ENCODE data around the gene ASMTL. TPM values are rescaled to one million over a fixed set of nuclear protein-coding genes. Genes with fewer than 3 reads are reported as not detected.
"Not testable (repeated sequence)": the region's sequence is repeated elsewhere in the genome, so short reads cannot be mapped to it uniquely, and the experiment has no call there.

The ASMTL gene
- total RNA-seq, 6 experiments from 2014 or later, result 12.5 to 27.3 (median 18.6) TPM

- TF ChIP-seq, protein P1, sequence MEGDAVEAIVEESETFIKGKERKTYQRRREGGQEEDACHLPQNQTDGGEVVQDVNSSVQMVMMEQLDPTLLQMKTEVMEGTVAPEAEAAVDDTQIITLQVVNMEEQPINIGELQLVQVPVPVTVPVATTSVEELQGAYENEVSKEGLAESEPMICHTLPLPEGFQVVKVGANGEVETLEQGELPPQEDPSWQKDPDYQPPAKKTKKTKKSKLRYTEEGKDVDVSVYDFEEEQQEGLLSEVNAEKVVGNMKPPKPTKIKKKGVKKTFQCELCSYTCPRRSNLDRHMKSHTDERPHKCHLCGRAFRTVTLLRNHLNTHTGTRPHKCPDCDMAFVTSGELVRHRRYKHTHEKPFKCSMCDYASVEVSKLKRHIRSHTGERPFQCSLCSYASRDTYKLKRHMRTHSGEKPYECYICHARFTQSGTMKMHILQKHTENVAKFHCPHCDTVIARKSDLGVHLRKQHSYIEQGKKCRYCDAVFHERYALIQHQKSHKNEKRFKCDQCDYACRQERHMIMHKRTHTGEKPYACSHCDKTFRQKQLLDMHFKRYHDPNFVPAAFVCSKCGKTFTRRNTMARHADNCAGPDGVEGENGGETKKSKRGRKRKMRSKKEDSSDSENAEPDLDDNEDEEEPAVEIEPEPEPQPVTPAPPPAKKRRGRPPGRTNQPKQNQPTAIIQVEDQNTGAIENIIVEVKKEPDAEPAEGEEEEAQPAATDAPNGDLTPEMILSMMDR (IDR thresholded peaks at IDR 0.05), result no peak
- TF ChIP-seq POLR2A (IDR thresholded peaks at IDR 0.05), result no peak
- 53% methylated on average over 2 of the region's 4 CpGs for WGBS (ENCODE audit: insufficient coverage, low coverage, low lambda C conversion rate, missing lambda C conversion rate)
- DNase-seq (no peak), ATAC-seq (no peak)
- Histone ChIP-seq H3K4me3 (no peak overlapping the region), H3K27ac (no peak overlapping the region), H3K36me3 (no peaks in the 10 kb centered on the region), H3K4me1 (no peaks in the 10 kb centered on the region), H3K27me3 (no peaks in the 10 kb centered on the region), H3K9me3 (peaks cover 0 to 2% (median 0%) of the 10 kb centered on the region in 4 donors)
- intact Hi-C loops (cut with DNase I), result no loop called here
These were observed 22.8 kb upstream of the ASMTL start for GRCh38 chrX:1475481-1475880.

DNA sequence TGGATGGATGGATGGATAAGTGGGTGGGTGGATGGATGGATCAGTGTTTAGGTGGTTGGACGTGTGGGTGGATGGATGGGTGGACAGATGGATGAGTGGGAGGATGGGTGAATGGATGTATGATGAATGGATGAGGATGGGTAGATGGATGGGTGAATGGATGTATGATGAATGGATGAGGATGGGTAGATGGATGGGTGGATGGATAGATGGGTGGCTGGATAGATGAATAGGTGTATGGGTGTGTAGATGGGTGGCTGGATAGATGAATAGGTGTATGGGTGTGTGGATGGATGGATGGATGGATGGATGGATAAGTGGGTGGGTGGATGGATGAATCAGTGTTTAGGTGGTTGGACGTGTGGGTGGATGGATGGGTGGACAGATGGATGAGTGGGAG is 21.9 kb upstream of the ASMTL start:
- DNase-seq; H3K4me3 ChIP-seq; ATAC-seq; intact Hi-C loops (cut with DNase I); H3K27ac ChIP-seq; H3K4me1 ChIP-seq; H3K9me3 ChIP-seq; H3K27me3 ChIP-seq; H3K36me3 ChIP-seq: not testable (repeated sequence)
- 56% methylated on average over 2 of the region's 2 CpGs for WGBS (ENCODE audit: insufficient coverage, low coverage, low lambda C conversion rate, missing lambda C conversion rate)

GRCh38 chrX:1472975-1473374 is 20.3 kb upstream of the ASMTL start:
- H3K4me3 ChIP-seq, result no peak overlapping the region
- no peaks in the 10 kb centered on the region for H3K27me3 ChIP-seq
- no peak for DNase-seq
- TF ChIP-seq POLR2A (IDR thresholded peaks at IDR 0.05), result no peak
- TF ChIP-seq, protein P1 (IDR thresholded peaks at IDR 0.05), result no peak
- 71% methylated on average over 2 of the region's 2 CpGs for WGBS (ENCODE audit: insufficient coverage, low coverage, low lambda C conversion rate, missing lambda C conversion rate)
- H3K36me3 ChIP-seq, result no peaks in the 10 kb centered on the region
- no peak overlapping the region for H3K27ac ChIP-seq
- no peaks in the 10 kb centered on the region for H3K4me1 ChIP-seq
- ATAC-seq, result no peak
- no peaks in the 10 kb centered on the region for H3K9me3 ChIP-seq
- intact Hi-C loops (cut with DNase I), result no loop called here

DNA sequence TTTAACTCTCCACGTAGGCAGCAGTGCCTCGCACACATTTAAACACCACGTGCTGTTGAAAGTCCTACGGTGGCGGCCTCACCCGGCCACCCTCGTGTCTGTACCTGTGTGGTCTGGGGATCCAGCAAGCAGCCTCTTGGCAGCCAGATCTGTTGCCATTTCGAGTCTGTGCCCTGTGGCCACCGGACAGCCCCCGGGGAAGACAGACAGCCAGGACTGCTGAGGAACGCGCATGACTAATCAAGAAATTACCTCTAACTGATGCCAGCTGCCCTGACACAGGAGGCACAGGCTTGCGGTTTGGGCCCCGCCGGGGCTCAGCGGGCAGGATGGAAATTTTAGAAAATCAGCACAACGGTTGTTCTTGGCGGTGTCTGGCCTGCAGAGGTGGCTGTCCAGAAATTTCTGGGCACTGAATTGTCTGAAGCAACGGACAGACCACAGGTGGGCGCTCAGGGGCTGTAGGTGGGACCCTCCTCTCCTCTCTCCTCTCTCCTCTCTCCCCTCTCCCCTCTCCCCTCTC is 15.6 kb upstream of the ASMTL start:
- no peak overlapping the region for H3K27ac ChIP-seq
- peak in 2 of 4 donors; percentile 16 to 30 for ATAC-seq
- intact Hi-C loops (cut with DNase I), result no loop called here

GRCh38 chrX:1466971-1467561 is 14.4 kb upstream of the ASMTL start:
- H3K27me3 ChIP-seq, result no peaks in the 10 kb centered on the region
- no peak overlapping the region for H3K27ac ChIP-seq
- TF ChIP-seq, protein P1 (IDR thresholded peaks at IDR 0.05), result no peak
- DNase-seq (peak in 1 of 3 donors; percentile 41), ATAC-seq (peak in 2 of 4 donors; percentile 7 to 32)
- H3K4me1 ChIP-seq, result no peaks in the 10 kb centered on the region
- H3K36me3 ChIP-seq, result no peaks in the 10 kb centered on the region
- H3K9me3 ChIP-seq, result no peaks in the 10 kb centered on the region
- no peak overlapping the region for H3K4me3 ChIP-seq
- WGBS (ENCODE audit: insufficient coverage, low coverage, low lambda C conversion rate, missing lambda C conversion rate), result 24% methylated on average over 16 of the region's 20 CpGs
- intact Hi-C loops (cut with DNase I), result no loop called here

More for the DNA sequence above, 15.6 kb upstream of the ASMTL start:
- no peak for TF ChIP-seq POLR2A (IDR thresholded peaks at IDR 0.05)
- TF ChIP-seq, protein P1 (IDR thresholded peaks at IDR 0.05), result no peak
- no peaks in the 10 kb centered on the region for H3K9me3 ChIP-seq
- H3K4me3 ChIP-seq, result no peak overlapping the region
- peak in 1 of 3 donors; percentile 41 for DNase-seq
- 79% methylated on average over 7 of the region's 20 CpGs for WGBS (ENCODE audit: insufficient coverage, low coverage, low lambda C conversion rate, missing lambda C conversion rate)
- H3K4me1 ChIP-seq, result no peaks in the 10 kb centered on the region
- H3K27me3 ChIP-seq, result no peaks in the 10 kb centered on the region
- no peaks in the 10 kb centered on the region for H3K36me3 ChIP-seq

Measured in right lobe of liver (tissue), 6 donors.